NCI-H2171 (cell line): ENCODE data around the gene KDM4B.

Source experiments
- DNase-seq: peaks from one replicate; lab custom pipeline; 2025; lab: John Stamatoyannopoulos, UW

KDM4B gene

GRCh38 chr19:5035105-5035761 lies 66.3 kb downstream of the KDM4B start:
- peak; percentile 62 for DNase-seq

DNA sequence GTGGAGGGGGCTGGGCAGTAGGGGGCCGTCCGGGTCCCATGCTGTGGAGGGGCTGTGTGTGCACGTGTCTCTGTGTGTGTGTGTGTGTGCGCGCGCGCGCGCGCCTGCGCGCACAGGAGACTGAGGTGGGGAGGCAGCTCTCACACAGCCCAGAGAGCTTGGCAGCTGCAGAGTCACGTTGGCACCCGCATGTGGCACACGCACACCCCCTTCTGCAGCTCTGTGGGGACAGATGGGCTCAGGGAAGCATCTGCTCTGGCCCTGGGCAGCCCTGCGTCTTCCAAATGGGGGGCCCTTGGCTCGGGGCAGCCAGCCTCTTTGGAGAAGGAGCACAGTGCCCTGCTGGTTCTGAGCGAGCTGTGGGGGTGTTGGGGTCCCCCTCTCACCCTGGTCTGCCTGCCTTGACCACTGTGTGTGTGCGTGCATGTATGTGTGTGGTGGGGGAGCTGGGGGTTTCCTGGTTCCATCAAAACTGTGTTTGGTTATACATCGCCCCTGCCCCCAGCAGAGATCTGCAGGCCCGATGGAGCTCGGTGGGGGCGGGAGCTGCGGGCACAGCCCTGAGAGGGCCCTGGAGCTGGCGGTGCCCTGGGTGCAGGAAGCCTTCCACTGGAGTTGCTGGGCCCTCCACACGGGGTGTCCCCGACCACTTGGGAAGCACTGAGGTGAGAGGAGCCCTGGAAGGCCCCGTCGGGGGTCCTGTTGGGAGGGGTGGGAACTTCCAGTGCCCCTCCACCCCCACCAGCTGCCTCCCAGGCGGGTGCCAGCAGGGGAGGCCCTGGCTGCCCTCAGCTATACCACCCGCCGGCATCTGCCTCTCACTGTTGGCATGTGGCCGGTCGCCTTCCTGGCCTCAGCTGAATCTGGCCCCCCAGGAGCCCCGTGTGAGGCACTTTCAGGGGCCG lies 67.1 kb downstream of the KDM4B start:
- DNase-seq, result peak; percentile 77

DNA sequence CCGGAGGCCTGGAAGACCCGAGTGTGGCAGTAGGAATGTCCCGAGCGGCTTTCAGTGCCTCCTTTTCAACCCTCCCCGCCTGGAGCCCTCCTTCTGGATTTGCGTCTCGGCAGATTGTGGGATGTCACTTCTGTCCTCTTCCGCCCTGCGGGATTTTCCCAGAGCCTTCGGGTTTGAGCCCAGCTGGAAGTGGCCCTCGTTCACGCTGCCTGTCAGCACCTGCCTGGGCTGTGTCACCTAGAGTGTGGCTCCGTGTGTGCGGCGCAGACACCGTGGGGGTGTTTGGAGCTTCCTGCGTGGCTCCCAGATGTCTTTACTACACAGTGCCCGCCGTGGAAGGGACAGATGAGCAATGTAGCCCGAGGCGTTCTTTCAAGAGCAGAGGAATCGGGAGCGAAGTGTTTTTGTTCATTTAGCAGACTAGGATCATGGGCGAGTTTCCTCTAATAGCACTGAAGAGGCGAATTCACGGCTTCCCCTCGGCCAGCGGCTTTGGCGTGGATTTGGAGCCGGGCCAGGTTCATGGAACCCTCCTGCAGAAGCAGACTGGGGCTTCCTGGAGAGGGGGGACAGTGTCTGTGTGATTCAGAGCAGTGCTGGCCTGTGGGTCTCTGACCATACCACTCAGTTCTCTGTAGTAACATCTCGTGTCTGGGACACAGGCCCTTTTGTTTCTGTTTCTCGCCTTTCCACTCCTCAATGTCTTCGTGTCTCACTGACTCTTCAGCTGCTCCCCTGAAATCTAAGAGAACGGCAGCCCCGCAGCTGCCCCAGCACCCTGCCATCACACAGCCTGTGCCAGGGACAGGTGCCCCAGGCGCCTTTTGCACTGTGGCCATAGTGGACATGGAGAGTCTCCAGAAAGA lies 68.0 kb downstream of the KDM4B start:
- peak; percentile 37 for DNase-seq

- DNase-seq, result peak; percentile 69
Measured at GRCh38 chr19:5037936-5038335, 69.0 kb downstream of the KDM4B start.

DNA sequence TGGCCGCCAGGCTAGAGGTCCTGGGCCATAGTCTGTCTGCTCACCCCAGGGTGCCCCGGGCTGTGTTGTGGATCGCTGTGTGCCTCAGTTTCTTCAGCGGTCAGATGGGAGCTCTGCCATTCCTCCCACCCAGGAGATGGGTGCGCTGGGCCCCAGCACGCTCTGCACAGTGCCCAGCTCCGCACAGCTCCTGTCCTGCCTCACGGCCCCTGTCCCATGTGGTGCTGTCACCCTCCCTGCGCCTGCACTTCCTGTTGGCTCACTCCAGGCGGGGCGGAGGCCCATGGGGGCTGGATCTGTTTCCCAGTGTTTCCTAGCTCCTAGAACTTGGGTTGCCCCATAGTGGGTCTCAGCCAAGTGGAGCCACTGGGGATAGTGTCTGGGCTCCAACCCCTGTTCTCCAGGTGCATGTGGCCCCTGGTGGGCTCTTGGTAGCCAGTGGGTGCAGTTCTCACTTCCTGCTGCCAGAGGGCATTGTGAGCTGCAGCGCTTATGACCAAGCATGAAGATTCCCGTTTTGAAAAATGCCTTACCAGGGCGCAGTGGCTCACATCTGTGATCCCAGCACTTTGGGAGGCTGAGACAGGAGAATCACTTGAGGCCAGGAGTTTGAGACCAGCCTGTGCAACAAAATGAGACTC lies 69.8 kb downstream of the KDM4B start:
- DNase-seq, result no peak

- no peak for DNase-seq
Measured at GRCh38 chr19:5039642-5040543, 71.0 kb downstream of the KDM4B start.

- no peak for DNase-seq
Measured at GRCh38 chr19:5040544-5041167, 71.7 kb downstream of the KDM4B start.

GRCh38 chr19:5041168-5041912 lies 72.4 kb downstream of the KDM4B start:
- no peak for DNase-seq

DNA sequence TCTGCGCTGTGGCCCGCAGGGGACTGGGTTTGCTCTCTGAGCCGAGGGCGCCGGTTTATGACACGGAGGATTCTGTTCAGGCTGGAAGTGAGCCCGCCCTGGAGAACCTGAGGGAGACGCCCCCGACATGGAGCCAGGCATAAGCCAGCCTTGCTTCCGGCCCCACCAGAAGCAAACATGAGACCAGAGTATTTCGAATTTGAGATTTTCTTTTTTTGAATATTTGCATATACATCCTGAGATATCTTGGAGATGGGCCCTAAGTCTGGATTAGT lies 72.9 kb downstream of the KDM4B start:
- DNase-seq, result no peak

DNA sequence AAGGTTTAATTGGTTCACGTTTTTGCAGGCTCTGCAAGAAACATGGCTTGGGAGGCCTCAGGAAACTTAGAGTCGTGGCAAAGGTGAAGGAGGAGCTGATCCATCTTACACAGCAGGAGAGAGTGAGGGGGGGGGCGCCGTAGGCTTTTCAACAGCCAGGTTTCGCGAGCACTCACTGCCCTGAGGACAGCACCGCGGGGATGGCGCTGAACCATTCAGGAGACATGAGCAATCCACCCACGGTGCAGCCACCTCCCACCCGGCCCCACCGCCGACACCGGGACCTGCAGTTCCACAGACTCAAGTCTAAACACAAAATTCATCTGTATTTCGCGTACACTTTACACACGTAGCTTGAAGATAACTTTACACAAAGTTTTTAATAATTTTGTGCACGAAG lies 73.6 kb downstream of the KDM4B start:
- DNase-seq, result no peak

DNA sequence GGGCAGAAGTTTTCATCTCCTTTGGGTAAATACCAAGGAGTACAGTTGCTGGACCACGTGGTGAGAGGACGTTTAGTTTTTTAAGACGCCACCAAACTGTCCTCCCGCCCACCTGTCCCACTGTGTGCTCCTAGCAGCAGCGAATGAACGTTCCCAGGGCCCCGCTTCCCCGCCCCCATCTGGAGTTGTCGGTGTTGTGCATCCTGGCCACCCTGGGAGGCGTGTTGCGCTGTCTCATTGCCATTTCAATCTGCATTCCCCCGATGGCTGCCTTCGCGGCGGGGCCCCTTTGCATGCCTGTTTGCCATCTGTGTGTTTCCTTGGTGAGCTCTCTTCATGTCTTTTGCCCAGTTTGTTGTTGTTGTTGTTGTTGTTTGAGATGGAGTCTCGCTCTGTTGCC lies 76.1 kb downstream of the KDM4B start:
- no peak for DNase-seq

DNA sequence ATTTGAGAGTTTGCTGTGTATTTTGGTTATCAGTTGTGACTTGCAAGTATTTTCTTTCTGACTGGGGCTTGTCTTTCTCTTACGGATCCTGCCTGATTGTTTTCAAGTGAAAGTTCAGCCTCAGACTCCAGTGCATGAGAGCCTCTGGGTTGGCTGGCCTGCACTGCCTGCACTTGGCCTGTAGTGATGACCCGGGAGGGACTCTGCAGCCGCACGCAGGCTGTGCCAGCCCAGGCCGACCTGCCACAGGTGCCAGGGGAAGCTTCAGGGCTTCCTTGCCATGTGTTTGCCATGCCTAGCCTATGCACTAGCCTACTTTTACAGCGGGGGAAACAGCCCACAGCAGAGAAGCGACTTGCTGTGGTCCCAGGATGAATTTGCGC lies 77.0 kb downstream of the KDM4B start:
- DNase-seq, result no peak

GRCh38 chr19:5046339-5047039 lies 77.6 kb downstream of the KDM4B start:
- peak; percentile 80 for DNase-seq

DNA sequence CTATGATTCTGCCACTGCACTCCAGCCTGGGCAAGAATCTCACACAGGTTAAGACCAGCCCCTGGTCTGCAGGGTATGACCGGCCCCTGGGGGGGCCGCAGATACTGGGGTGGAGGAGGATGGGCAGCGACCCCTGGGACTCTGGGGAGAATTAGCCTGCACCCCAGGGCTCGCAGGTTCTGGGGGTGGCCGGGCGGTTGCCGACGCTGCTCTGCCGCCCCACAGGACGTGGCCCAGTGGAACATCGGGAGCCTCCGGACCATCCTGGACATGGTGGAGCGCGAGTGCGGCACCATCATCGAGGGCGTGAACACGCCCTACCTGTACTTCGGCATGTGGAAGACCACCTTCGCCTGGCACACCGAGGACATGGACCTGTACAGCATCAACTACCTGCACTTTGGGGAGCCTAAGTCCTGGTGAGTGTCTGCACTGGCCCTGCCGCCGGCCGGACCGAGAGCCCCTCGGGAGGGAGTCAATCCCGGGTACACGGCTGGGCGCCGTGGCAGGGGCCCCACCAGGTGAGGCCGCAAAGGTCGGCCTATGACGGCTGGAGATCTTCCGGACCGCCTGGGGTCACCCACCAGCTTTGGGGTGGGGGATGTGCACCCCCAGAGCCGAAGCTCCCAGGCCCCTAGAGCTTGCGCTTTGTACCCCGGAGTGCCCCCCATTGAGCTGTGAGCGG lies 78.5 kb downstream of the KDM4B start:
- no peak for DNase-seq

- peak; percentile 65 for DNase-seq
Measured at GRCh38 chr19:5048091-5048726, 79.3 kb downstream of the KDM4B start.

- DNase-seq, result no peak
Measured at GRCh38 chr19:5048727-5049553, 80.0 kb downstream of the KDM4B start.

GRCh38 chr19:5049561-5049960 lies 80.6 kb downstream of the KDM4B start:
- no peak for DNase-seq
